Large intestine (tissue), 3 donors: ENCODE results near the gene EDIL3. TPM values are rescaled to one million over a fixed set of nuclear protein-coding genes. Genes with fewer than 3 reads are reported as not detected.

ENCODE experiments used
- DNase-seq, 2 donors: peaks; one replicate each; pipeline versions ENCODE4 v3.0.0 to v3.0.0-alpha.2; 2013
- H3K27ac ChIP-seq: one replicate; pipeline ENCODE4 v1.5.1; 2013; ENCODE audit warnings: low read length
- H3K27me3 ChIP-seq: 2 replicates; pipeline ENCODE4 v1.6.1; 2013; ENCODE audit warnings: low read length; ENCODE audit not compliant: control insufficient read depth, insufficient read depth
- H3K36me3 ChIP-seq: 2 replicates; pipeline ENCODE4 v1.6.1; 2013; ENCODE audit warnings: low read length; ENCODE audit not compliant: control insufficient read depth, insufficient read depth
- H3K4me1 ChIP-seq: one replicate; pipeline ENCODE4 v1.6.1; 2013; ENCODE audit warnings: low read length; ENCODE audit not compliant: control insufficient read depth, insufficient read depth
- H3K4me3 ChIP-seq: one replicate; pipeline ENCODE4 v1.5.1; 2013; ENCODE audit warnings: low read length
- H3K9me3 ChIP-seq: one replicate; pipeline ENCODE4 v1.6.1; 2013; ENCODE audit warnings: mild to moderate bottlenecking, low read depth, low read length, moderate library complexity; ENCODE audit not compliant: control insufficient read depth
- WGBS: methylation state at CpG from one replicate; pipeline ENCODE4 v1.1.5; 2013; ENCODE audit warnings: low lambda C conversion rate; ENCODE audit not compliant: insufficient coverage; 5-methylcytosine and 5-hydroxymethylcytosine counted together
- polyA plus RNA-seq: library from polyadenylated mRNA; unstranded; fragments of 120-200 nt; gene quantifications from one replicate; pipeline ENCODE4 v1.2.1, GENCODE V29; 2013

Gene EDIL3
- polyA plus RNA-seq, 1 donor, result 31.2 TPM

- Histone ChIP-seq H3K27me3 (no peaks in the 10 kb centered on the region), H3K27ac (no peak overlapping the region), H3K4me1 (no peaks in the 10 kb centered on the region), H3K36me3 (no peaks in the 10 kb centered on the region), H3K4me3 (no peak overlapping the region), H3K9me3 (no peaks in the 10 kb centered on the region)
- DNase-seq, result no peak
- WGBS, result 65% methylated on average over 3 of the region's 7 CpGs
Measured at GRCh38 chr5:83973925-83974815, 410.5 kb downstream of the EDIL3 start.

- DNase-seq, result no peak
- Histone ChIP-seq H3K27ac (no peak overlapping the region), H3K9me3 (no peaks in the 10 kb centered on the region), H3K36me3 (no peaks in the 10 kb centered on the region), H3K4me3 (no peak overlapping the region), H3K4me1 (no peaks in the 10 kb centered on the region), H3K27me3 (no peaks in the 10 kb centered on the region)
Measured at GRCh38 chr5:83972909-83973308, 411.8 kb downstream of the EDIL3 start.

DNA sequence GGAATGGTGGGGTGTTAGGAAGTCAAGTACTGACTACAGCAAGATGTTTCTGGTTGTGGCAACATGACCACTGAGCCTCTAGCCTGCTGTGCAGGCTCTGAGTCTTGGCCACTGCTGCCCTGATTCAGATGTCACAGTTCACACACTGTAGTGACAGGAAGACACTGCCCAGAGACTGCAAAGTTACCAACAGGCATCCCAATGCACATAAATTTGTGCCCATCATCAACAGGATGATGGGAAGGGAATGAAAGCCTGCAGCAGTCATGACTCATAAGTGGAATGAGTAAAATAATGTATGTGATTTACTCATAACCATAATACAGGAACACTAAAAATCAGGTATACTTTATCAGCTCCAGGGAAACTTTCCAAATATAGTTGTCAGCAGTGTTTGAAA, 412.4 kb downstream of the EDIL3 start:
- H3K4me3 ChIP-seq, result no peak overlapping the region
- no peak for DNase-seq
- H3K36me3 ChIP-seq, result no peaks in the 10 kb centered on the region

DNA sequence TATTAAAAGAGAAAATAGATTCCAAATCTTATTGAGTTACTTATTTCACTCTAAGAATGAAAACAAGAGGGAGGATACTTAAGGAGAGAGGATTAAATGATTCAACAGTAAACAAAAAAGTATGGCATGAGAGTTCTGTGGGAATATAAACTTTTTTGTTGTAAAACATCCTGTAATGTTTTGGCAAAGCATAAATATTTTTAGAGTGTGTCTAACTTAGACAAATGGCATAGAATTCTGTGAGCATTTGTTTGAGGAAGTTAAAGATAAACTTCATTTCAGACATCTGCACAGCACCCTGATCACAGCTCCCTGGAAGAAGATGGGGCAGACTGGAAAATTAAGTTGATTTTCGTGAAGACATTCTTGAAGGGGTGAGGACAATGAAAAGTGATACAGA, 417.3 kb downstream of the EDIL3 start:
- Histone ChIP-seq H3K27ac (no peak overlapping the region), H3K9me3 (no peaks in the 10 kb centered on the region), H3K36me3 (no peaks in the 10 kb centered on the region), H3K27me3 (no peaks in the 10 kb centered on the region), H3K4me1 (no peaks in the 10 kb centered on the region), H3K4me3 (no peak overlapping the region)
- no CpG with 5 or more reads among the region's 1 CpG for WGBS
- no peak for DNase-seq

More for the DNA sequence above, 412.4 kb downstream of the EDIL3 start:
- Histone ChIP-seq H3K9me3 (no peaks in the 10 kb centered on the region), H3K27me3 (no peaks in the 10 kb centered on the region), H3K27ac (no peak overlapping the region), H3K4me1 (no peaks in the 10 kb centered on the region)

DNA sequence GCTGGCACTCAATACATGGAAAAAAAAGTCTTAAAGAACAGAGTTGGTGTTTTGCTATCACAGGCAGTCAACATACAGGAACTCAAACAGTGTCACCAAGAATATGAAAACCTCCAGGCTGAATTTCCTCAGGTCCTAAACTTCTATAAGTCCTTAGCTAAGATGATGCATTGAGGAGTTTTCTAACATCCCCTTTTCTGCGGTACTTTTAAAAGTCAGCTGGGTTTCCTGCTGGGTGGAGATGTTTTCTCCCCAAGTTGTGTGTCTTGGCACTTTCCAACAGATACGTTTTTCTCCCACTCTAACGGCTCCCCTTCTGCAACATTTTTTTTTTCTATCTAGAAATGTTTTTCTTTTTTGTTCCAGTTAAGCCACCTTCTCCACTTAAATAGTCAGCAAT, 419.2 kb downstream of the EDIL3 start:
- no peak for DNase-seq
- Histone ChIP-seq H3K4me3 (no peak overlapping the region), H3K27ac (no peak overlapping the region), H3K27me3 (no peaks in the 10 kb centered on the region), H3K9me3 (no peaks in the 10 kb centered on the region), H3K36me3 (no peaks in the 10 kb centered on the region), H3K4me1 (no peaks in the 10 kb centered on the region)
- 75% methylated on average over 2 of the region's 3 CpGs for WGBS

GRCh38 chr5:83964271-83964670, 420.4 kb downstream of the EDIL3 start:
- H3K27ac ChIP-seq, result no peak overlapping the region
- H3K27me3 ChIP-seq, result no peaks in the 10 kb centered on the region
- H3K36me3 ChIP-seq, result no peaks in the 10 kb centered on the region
- H3K4me1 ChIP-seq, result no peaks in the 10 kb centered on the region
- WGBS, result 88% methylated on average over 1 of the region's 1 CpG
- H3K4me3 ChIP-seq, result no peak overlapping the region
- no peaks in the 10 kb centered on the region for H3K9me3 ChIP-seq
- DNase-seq, result no peak

GRCh38 chr5:83957188-83957587, 427.5 kb downstream of the EDIL3 start:
- no CpG with 5 or more reads among the region's 1 CpG for WGBS
- H3K4me1 ChIP-seq, result no peaks in the 10 kb centered on the region
- no peaks in the 10 kb centered on the region for H3K9me3 ChIP-seq
- H3K4me3 ChIP-seq, result no peak overlapping the region
- no peak for DNase-seq
- H3K27ac ChIP-seq, result no peak overlapping the region
- no peaks in the 10 kb centered on the region for H3K36me3 ChIP-seq
- H3K27me3 ChIP-seq, result no peaks in the 10 kb centered on the region

DNA sequence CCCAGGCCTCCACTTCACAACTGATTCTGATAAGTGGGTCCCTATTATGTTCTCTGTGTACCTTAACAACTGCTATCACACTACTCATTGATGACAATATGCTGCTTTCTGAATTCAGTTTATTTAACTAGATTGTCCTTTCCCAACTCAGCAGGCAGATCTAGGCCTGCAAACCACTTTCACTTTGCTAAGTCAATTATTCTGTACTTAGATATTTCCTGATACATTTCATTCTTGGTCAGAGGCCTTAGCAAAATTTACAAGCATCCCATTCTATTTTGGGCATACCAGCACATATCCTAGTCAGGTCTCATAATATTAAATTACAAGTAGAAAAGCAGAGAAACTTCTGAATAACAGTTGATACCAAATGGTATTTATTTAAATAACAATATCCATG, 428.3 kb downstream of the EDIL3 start:
- no peaks in the 10 kb centered on the region for H3K27me3 ChIP-seq
- H3K4me1 ChIP-seq, result no peaks in the 10 kb centered on the region
- no peaks in the 10 kb centered on the region for H3K9me3 ChIP-seq
- no peaks in the 10 kb centered on the region for H3K36me3 ChIP-seq
- no peak overlapping the region for H3K4me3 ChIP-seq
- DNase-seq, result no peak
- no peak overlapping the region for H3K27ac ChIP-seq

- H3K4me1 ChIP-seq, result no peaks in the 10 kb centered on the region
- H3K27me3 ChIP-seq, result no peaks in the 10 kb centered on the region
- no peaks in the 10 kb centered on the region for H3K9me3 ChIP-seq
- H3K4me3 ChIP-seq, result no peak overlapping the region
- DNase-seq, result no peak
- no peaks in the 10 kb centered on the region for H3K36me3 ChIP-seq
- no peak overlapping the region for H3K27ac ChIP-seq
- no CpG with 5 or more reads among the region's 1 CpG for WGBS
Measured at GRCh38 chr5:83955916-83956315, 428.8 kb downstream of the EDIL3 start.

GRCh38 chr5:83947763-83948162, 436.9 kb downstream of the EDIL3 start:
- Histone ChIP-seq H3K36me3 (no peaks in the 10 kb centered on the region), H3K4me1 (no peaks in the 10 kb centered on the region), H3K4me3 (no peak overlapping the region), H3K27me3 (no peaks in the 10 kb centered on the region), H3K9me3 (no peaks in the 10 kb centered on the region), H3K27ac (no peak overlapping the region)
- WGBS, result no CpG with 5 or more reads among the region's 3 CpGs
- no peak for DNase-seq

DNA sequence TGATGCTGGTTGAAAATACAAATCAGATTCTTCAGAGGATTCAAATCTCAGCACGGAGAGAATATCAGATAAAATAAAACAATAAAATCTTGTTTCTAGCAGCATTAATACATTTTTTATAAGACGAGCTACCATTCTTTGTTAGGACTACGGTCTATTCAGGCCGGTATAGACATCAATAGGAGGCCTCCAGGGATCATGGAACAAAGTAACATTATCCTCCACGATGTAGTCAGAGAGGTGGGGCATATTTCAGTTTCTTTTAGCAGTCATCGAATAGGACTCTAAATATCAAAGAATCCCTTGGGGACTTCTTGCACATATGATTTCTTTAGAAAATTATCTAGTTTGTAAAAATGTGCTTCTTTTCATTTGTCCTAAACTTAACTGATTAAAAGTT, 438.2 kb downstream of the EDIL3 start:
- no peaks in the 10 kb centered on the region for H3K4me1 ChIP-seq
- H3K36me3 ChIP-seq, result no peaks in the 10 kb centered on the region
- H3K27ac ChIP-seq, result no peak overlapping the region
- H3K4me3 ChIP-seq, result no peak overlapping the region
- H3K9me3 ChIP-seq, result no peaks in the 10 kb centered on the region
- no peaks in the 10 kb centered on the region for H3K27me3 ChIP-seq
- DNase-seq, result no peak
- WGBS, result 85% methylated on average over 3 of the region's 6 CpGs
